SU-DHL-6 (cell line): ENCODE measurements around the gene MUC2.

Experiments used
- EZH2phosphoT487 ChIP-seq: fragments of 200-600 bp; sonication (generic), shearing (Covaris generic); conservative IDR thresholded peaks from 2 replicates; pipeline ENCODE4 v1.6.1; 2018; ENCODE audit warnings: mild to moderate bottlenecking, antibody characterized with exemption, low read length, moderate library complexity, mixed read lengths
- TF ChIP-seq, protein P1 (sequence below): fragments of 200-600 bp; sonication (generic); IDR thresholded peaks from one replicate; pipeline ENCODE4 v1.5.1; 2017; ENCODE audit warnings: antibody characterized with exemption, mild to moderate bottlenecking, low read length, moderate library complexity; ENCODE audit not compliant: insufficient read depth, poor library complexity, severe bottlenecking

- no peak for TF ChIP-seq EZH2phosphoT487
- TF ChIP-seq, protein P1, sequence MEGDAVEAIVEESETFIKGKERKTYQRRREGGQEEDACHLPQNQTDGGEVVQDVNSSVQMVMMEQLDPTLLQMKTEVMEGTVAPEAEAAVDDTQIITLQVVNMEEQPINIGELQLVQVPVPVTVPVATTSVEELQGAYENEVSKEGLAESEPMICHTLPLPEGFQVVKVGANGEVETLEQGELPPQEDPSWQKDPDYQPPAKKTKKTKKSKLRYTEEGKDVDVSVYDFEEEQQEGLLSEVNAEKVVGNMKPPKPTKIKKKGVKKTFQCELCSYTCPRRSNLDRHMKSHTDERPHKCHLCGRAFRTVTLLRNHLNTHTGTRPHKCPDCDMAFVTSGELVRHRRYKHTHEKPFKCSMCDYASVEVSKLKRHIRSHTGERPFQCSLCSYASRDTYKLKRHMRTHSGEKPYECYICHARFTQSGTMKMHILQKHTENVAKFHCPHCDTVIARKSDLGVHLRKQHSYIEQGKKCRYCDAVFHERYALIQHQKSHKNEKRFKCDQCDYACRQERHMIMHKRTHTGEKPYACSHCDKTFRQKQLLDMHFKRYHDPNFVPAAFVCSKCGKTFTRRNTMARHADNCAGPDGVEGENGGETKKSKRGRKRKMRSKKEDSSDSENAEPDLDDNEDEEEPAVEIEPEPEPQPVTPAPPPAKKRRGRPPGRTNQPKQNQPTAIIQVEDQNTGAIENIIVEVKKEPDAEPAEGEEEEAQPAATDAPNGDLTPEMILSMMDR, result no peak
Observed at GRCh38 chr11:1081601-1082311, 7.1 kb downstream of the MUC2 start.
